NB4 (cell line): ENCODE results near the gene LIME1.
A peak's percentile ranks its signal among the peaks of the same experiment; 100 is the strongest.

Experiments
- DNase-seq: peaks from one replicate; pipeline ENCODE4 v3.0.0; 2010; ENCODE audit warnings: low read depth
- H3K4me3 ChIP-seq: one replicate; pipeline ENCODE4 v1.5.1; 2011; ENCODE audit warnings: mild to moderate bottlenecking, low read depth, low read length, moderate library complexity
- CTCF ChIP-seq: IDR thresholded peaks from one replicate; pipeline ENCODE4 v1.5.1; 2012; ENCODE audit warnings: low read depth, low read length
- MAX ChIP-seq: IDR thresholded peaks from 2 replicates; pipeline ENCODE4 v1.6.1; 2011; ENCODE audit warnings: low read depth, low read length
- MYC ChIP-seq: IDR thresholded peaks from 2 replicates; pipeline ENCODE4 v1.6.1; 2011; ENCODE audit warnings: low read depth, low read length
- POLR2A ChIP-seq: IDR thresholded peaks from 2 replicates; pipeline ENCODE4 v1.6.1; 2011; ENCODE audit warnings: mild to moderate bottlenecking; ENCODE audit not compliant: insufficient read length; ENCODE audit errors: extremely low read depth

The LIME1 gene

GRCh38 chr20:63748070-63748933 lies 11.8 kb downstream of the LIME1 start:
- TF ChIP-seq MYC (no peak), POLR2A (no peak), MAX (no peak), CTCF (no peak)
- peak; percentile 2 for DNase-seq
- no peak overlapping the region for H3K4me3 ChIP-seq

GRCh38 chr20:63748934-63749270 lies 12.4 kb downstream of the LIME1 start:
- DNase-seq, result no peak
- no peak overlapping the region for H3K4me3 ChIP-seq
- TF ChIP-seq POLR2A, result no peak
- no peak for TF ChIP-seq MAX
- TF ChIP-seq CTCF, result no peak
- no peak for TF ChIP-seq MYC

- no peak overlapping the region for H3K4me3 ChIP-seq
- TF ChIP-seq MAX (no peak), CTCF (no peak), MYC (no peak), POLR2A (no peak)
- DNase-seq, result no peak
These were observed 13.4 kb downstream of the LIME1 start for GRCh38 chr20:63749597-63750508.

GRCh38 chr20:63750807-63751470 lies 14.5 kb downstream of the LIME1 start:
- no peak for TF ChIP-seq CTCF
- TF ChIP-seq POLR2A, result no peak
- no peak for TF ChIP-seq MAX
- TF ChIP-seq MYC, result no peak
- DNase-seq, result peak; percentile 47
- no peak overlapping the region for H3K4me3 ChIP-seq

GRCh38 chr20:63751471-63752271 lies 15.2 kb downstream of the LIME1 start:
- no peak overlapping the region for H3K4me3 ChIP-seq
- DNase-seq, result no peak
- TF ChIP-seq CTCF (no peak), MYC (no peak), MAX (no peak), POLR2A (no peak)
